Subcutaneous abdominal adipose tissue (tissue), 5 donors: ENCODE data around the gene PLXNA4.

ENCODE experiments used
- H3K27ac ChIP-seq: one replicate; pipeline ENCODE4 v1.7.0; 2013; ENCODE audit warnings: low read depth, mild to moderate bottlenecking, inconsistent platforms, low read length, moderate library complexity
- H3K27me3 ChIP-seq, 5 donors: one replicate each; pipeline ENCODE4 v1.7.0; 2013; ENCODE audit warnings: low read length in 5 of 5, inconsistent platforms in 1 of 5; ENCODE audit not compliant: control insufficient read depth in 5 of 5, insufficient read depth in 4 of 5
- H3K36me3 ChIP-seq, 5 donors: one replicate each; pipeline ENCODE4 v1.7.0; 2013; ENCODE audit warnings: low read length in 5 of 5; ENCODE audit not compliant: control insufficient read depth in 5 of 5, insufficient read depth in 5 of 5
- H3K4me1 ChIP-seq, 5 donors: one replicate each; pipeline ENCODE4 v1.7.0; 2013; ENCODE audit warnings: low read length in 5 of 5, mild to moderate bottlenecking in 3 of 5, moderate library complexity in 1 of 5; ENCODE audit not compliant: control insufficient read depth in 5 of 5, insufficient read depth in 5 of 5
- H3K4me3 ChIP-seq, 5 donors: one replicate each; pipeline ENCODE4 v1.7.0; 2013; ENCODE audit warnings: low read length in 5 of 5, low read depth in 1 of 5
- H3K9ac ChIP-seq, 5 donors: one replicate each; pipeline ENCODE4 v1.7.0; 2013; ENCODE audit warnings: low read length in 5 of 5, mild to moderate bottlenecking in 4 of 5, moderate library complexity in 3 of 5
- H3K9me3 ChIP-seq, 5 donors: one replicate each; pipeline ENCODE4 v1.7.0; 2013; ENCODE audit warnings: low read length in 5 of 5; ENCODE audit not compliant: control insufficient read depth in 5 of 5
- donor health status: healthy.
- donor health status: healthy.
- donor health status: healthy.
- donor health status: healthy.
- donor health status: healthy.

PLXNA4 gene, protein sequence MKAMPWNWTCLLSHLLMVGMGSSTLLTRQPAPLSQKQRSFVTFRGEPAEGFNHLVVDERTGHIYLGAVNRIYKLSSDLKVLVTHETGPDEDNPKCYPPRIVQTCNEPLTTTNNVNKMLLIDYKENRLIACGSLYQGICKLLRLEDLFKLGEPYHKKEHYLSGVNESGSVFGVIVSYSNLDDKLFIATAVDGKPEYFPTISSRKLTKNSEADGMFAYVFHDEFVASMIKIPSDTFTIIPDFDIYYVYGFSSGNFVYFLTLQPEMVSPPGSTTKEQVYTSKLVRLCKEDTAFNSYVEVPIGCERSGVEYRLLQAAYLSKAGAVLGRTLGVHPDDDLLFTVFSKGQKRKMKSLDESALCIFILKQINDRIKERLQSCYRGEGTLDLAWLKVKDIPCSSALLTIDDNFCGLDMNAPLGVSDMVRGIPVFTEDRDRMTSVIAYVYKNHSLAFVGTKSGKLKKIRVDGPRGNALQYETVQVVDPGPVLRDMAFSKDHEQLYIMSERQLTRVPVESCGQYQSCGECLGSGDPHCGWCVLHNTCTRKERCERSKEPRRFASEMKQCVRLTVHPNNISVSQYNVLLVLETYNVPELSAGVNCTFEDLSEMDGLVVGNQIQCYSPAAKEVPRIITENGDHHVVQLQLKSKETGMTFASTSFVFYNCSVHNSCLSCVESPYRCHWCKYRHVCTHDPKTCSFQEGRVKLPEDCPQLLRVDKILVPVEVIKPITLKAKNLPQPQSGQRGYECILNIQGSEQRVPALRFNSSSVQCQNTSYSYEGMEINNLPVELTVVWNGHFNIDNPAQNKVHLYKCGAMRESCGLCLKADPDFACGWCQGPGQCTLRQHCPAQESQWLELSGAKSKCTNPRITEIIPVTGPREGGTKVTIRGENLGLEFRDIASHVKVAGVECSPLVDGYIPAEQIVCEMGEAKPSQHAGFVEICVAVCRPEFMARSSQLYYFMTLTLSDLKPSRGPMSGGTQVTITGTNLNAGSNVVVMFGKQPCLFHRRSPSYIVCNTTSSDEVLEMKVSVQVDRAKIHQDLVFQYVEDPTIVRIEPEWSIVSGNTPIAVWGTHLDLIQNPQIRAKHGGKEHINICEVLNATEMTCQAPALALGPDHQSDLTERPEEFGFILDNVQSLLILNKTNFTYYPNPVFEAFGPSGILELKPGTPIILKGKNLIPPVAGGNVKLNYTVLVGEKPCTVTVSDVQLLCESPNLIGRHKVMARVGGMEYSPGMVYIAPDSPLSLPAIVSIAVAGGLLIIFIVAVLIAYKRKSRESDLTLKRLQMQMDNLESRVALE (N-terminal part only)

DNA sequence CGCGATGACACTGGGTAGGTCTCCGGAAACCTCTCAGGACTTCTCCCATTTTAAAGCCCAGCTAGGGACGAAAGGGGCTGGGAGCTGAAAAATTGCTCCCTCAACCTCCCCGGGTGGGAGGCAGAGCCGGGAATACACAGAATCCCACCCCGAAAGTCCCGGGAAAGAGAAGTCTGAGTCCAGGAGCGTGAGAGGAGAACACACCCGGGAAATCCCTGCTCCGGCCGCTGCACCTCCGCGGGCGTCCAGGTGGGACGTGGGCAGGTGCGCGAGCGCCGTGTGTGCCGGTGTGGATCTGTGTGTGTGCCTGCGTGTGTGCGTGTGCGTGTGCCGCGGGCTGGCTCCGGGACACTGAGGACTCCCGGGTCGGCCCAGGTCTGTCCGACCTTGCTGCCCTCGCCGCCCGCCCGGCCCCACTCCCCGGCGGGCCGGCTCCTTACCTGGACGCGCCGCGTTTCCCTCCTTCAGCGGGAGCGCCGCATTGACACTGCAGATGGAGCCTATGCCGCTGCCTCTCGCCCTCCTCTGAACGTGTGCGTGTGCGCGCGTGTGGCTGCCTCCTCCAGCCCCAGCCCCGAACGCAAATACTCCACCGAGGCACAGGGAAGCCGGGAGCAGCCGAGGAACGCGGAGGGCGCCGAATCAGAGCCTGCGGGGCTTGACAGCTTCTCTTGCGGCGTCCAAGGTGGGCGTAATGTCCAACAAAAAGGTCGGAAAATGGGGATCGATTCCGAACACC is at the start of gene PLXNA4:
PLXNA4 (minus strand) TSS at position 489 of the 739 bp plus-strand sequence. CDS start 67,777 bp downstream, outside the sequence.
- Histone ChIP-seq H3K36me3 (peaks cover 0 to 2% (median 0%) of the 10 kb centered on the region in 5 donors), H3K4me3 (peak within 1 kb of the TSS; percentile 68 to 95 (median 82)), H3K9me3 (no peaks in the 10 kb centered on the region), H3K4me1 (peaks cover 3 to 57% (median 50%) of the 10 kb centered on the region in 5 donors), H3K9ac (peak within 1 kb of the TSS in 4 of 5 donors; percentile 49 to 80 (median 56)), H3K27me3 (peaks cover 0 to 39% (median 19%) of the 10 kb centered on the region in 5 donors), H3K27ac (peak within 1 kb of the TSS; percentile 6)

DNA sequence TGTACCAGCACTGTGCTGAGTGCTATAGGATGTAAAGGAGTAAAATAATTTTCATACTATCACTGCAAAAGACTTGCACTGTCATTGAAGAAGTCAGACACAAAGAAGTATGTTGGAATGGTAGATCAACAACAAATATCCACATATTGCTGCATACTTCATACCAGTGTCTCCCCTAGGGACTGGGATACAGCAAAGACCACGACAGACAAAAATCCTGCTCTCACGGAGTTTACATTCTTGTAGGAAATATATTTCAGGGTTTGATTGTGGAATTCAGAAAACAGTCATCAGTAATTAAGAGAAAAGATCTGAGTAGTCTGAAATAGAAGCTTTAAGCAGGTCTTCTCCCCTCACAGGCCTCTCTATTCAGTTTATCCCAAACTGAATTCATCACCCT is 49.4 kb upstream of the PLXNA4 start:
- Histone ChIP-seq H3K9me3 (no peaks in the 10 kb centered on the region), H3K4me1 (no peaks in the 10 kb centered on the region), H3K27me3 (no peaks in the 10 kb centered on the region), H3K27ac (no peak overlapping the region), H3K36me3 (no peaks in the 10 kb centered on the region), H3K9ac (no peak overlapping the region), H3K4me3 (no peak overlapping the region)

DNA sequence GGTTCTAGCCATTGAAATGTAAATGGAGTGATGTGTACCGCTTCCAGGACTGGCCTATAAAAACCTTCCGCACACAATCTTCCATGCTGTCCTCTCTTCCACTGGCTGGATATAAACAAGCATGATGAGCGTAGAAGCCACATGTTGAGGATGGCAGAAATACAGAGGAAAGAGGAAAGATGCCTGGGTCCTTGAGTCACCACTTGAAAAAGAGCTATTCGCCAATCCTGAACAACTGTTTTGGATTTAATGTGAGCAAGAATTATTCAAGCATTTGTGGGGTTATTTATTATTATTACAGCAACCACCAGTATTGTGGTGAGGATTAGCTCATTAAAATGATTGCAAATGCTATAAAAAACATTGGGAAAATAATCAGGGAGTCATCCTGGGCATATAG is 45.8 kb upstream of the PLXNA4 start:
- Histone ChIP-seq H3K9me3 (no peaks in the 10 kb centered on the region), H3K9ac (no peak overlapping the region), H3K27me3 (no peaks in the 10 kb centered on the region), H3K4me3 (no peak overlapping the region), H3K27ac (no peak overlapping the region), H3K36me3 (no peaks in the 10 kb centered on the region), H3K4me1 (no peaks in the 10 kb centered on the region)

DNA sequence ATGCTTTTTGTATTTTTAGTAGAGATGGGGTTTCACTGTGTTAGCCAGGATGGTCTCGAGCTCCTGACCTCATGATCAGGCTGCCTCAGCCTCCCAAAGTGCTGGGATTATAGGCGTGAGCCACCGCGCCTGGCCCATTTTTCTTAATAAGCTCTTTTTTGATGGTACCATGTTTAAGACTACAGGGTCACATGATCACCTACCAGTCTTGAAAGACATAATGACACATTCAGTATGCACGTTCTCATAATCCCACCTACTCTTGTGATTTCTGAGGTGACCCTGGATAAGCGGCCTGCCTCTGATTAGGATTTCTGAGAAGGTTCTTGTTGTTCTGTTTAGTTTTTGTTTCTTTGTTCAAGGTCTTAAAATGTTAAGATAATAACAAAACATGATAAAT is 43.7 kb upstream of the PLXNA4 start:
- no peaks in the 10 kb centered on the region for H3K9me3 ChIP-seq
- peaks cover 0 to 6% (median 0%) of the 10 kb centered on the region in 5 donors for H3K27me3 ChIP-seq
- H3K4me1 ChIP-seq: peaks cover 0 to 6% (median 4%) of the 10 kb centered on the region in 5 donors
- no peak overlapping the region for H3K9ac ChIP-seq
- no peak overlapping the region for H3K27ac ChIP-seq
- H3K4me3 ChIP-seq: no peak overlapping the region
- H3K36me3 ChIP-seq: no peaks in the 10 kb centered on the region

DNA sequence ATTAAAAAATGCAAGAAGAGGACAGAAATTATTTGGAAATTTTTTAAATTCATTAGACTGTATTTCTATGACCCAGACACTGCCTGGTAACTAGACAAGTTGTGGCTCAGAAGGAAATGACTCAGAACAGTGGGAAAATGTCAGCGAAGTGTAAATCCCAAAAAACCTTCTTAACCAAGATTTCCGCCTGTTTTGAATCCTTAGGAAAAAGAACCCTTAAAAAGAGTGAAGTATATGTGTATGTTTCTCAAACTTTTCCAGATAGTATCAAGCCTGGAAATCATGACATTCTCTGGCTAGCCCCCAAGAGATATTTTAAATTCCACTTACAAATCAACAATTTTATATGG is 42.7 kb upstream of the PLXNA4 start:
- H3K4me1 ChIP-seq: peaks cover 0 to 13% (median 12%) of the 10 kb centered on the region in 5 donors
- H3K36me3 ChIP-seq: no peaks in the 10 kb centered on the region
- peaks cover 0 to 6% (median 0%) of the 10 kb centered on the region in 5 donors for H3K27me3 ChIP-seq
- H3K4me3 ChIP-seq: no peak overlapping the region
- H3K9ac ChIP-seq: no peak overlapping the region
- H3K9me3 ChIP-seq: no peaks in the 10 kb centered on the region
- no peak overlapping the region for H3K27ac ChIP-seq

DNA sequence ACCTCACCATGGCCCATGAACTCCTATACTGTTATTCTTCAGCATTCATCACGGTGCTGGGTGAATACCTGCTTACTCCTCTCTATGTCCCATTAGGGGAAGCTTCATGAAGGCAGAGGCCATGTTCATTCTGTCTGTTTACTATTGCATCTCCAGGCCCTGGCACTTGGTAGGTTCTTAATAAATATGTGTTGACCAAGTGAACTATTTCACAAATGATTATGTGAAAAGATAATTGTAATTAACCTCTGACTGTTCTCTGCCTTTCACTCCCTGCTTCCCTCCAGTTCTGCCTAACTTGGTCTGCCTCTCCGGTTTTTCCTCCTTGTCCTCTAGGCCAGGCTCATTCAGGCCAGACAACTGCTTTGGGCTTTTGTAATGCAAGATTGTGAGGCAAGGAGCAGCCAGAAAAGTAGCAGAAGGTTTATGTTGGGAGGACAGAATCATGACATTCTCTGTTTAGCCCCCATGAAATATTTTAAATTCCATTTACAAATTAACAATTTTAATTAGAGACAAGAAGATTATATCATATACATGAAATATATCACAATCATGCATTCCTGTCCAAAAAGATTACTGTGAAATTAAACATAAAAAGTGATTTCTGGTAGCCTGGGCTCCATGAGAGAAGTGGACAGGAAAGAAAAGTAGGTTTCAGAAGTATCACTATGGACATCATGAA is 42.1 kb upstream of the PLXNA4 start:
- H3K27ac ChIP-seq: no peak overlapping the region
- no peak overlapping the region for H3K9ac ChIP-seq
- no peaks in the 10 kb centered on the region for H3K36me3 ChIP-seq
- H3K27me3 ChIP-seq: peaks cover 0 to 6% (median 0%) of the 10 kb centered on the region in 5 donors
- H3K9me3 ChIP-seq: no peaks in the 10 kb centered on the region
- peaks cover 0 to 13% (median 12%) of the 10 kb centered on the region in 5 donors for H3K4me1 ChIP-seq
- no peak overlapping the region for H3K4me3 ChIP-seq

DNA sequence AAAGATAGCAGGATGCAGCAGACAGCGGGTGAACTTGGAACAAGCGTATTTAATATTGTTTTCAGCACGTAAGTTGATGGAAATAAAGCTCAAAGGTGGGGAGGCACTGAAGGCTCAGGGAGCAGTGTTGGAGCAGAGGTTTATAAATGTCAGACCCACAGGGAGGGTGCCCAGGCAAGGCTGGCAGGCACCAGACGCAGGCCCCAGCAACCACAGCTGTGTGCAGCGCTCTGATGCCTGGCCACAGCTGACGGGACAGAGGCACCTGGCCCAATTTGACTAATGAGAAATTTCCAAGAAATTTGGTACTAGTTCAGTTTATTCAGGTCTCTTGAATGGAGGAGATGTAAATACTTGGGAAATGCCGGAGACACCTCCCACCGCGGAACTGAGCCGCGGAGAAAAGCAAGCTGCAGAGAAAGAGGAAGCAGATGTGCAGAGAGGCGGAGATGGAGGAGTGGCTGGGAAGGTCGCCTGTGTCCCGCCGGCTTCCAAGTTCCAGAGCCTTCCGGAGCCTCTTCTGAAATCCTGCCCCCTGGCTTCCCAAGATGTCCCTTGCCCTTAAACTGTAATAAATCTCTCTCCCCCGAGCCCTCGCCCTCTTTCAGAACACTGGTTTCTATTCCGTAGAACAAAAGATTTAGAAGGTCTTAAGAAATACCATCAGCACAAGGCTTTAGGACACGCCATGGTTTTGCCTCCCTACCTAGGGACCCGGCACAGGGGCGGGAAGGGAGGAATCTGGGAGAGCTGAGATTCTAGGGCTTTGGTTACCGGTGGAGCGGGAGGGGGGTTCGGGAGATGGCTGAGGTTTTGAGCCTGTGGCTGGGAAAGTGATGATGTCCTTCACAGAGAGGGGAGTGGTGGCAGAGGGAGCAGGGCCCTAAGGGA is 38.4 kb upstream of the PLXNA4 start:
- H3K9ac ChIP-seq: peak overlapping the region in 1 of 5 donors; percentile 23
- H3K9me3 ChIP-seq: no peaks in the 10 kb centered on the region
- peaks cover 0 to 13% (median 12%) of the 10 kb centered on the region in 5 donors for H3K4me1 ChIP-seq
- H3K27me3 ChIP-seq: peaks cover 0 to 10% (median 0%) of the 10 kb centered on the region in 5 donors
- peak overlapping the region; percentile 48 to 62 (median 51) for H3K4me3 ChIP-seq
- no peaks in the 10 kb centered on the region for H3K36me3 ChIP-seq
- H3K27ac ChIP-seq: no peak overlapping the region

DNA sequence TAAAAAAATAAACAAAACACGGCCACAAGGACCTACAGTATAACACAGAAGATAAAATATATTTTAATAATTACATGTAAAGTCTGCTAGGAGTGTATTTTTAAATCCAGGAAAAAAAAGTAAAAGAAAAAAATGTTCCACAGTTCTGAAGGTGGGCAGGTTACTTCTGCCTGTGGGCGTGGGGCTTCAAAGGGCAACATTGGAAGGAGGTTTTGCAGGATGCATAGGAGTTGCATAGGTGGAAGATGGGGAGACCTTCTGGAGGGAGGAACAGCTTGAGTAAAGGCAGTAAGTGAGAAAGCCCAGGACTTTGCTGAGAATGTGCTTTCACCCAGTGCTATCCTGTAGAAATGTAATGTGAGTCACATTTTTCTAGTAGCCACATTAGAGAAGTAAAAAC is 37.5 kb upstream of the PLXNA4 start:
- Histone ChIP-seq H3K9me3 (no peaks in the 10 kb centered on the region), H3K4me1 (peaks cover 0 to 13% (median 12%) of the 10 kb centered on the region in 5 donors), H3K4me3 (no peak overlapping the region)

More for the DNA sequence above, 37.5 kb upstream of the PLXNA4 start:
- Histone ChIP-seq H3K27ac (no peak overlapping the region), H3K36me3 (no peaks in the 10 kb centered on the region), H3K9ac (no peak overlapping the region), H3K27me3 (peaks cover 0 to 10% (median 0%) of the 10 kb centered on the region in 5 donors)
